Activated CD8-positive, alpha-beta T cell treated with anti-CD3 and anti-CD28 coated beads for 36 hours (primary cell): ENCODE data around the gene RIC1. TPM values are rescaled to one million over a fixed set of nuclear protein-coding genes. Genes with fewer than 3 reads are reported as not detected.

Experiments
- ATAC-seq: fragments of 200-7000 bp; cut with Tn5 transposase; one replicate; pipeline ENCODE4 v1.10.0; 2021; ENCODE audit warnings: mild to moderate bottlenecking, moderate library complexity
- CTCF ChIA-PET: fragments of 350-600 bp; sonication (Branson Sonifier 250); formaldehyde crosslinking; loops from one replicate; lab custom pipeline; 2021; ENCODE audit warnings: antibody characterized with exemption; lab: Charles Lee
- POLR2A ChIA-PET: fragments of 350-600 bp; sonication (Branson Sonifier 250); formaldehyde crosslinking; loops from one replicate; lab custom pipeline; 2021; ENCODE audit warnings: antibody characterized with exemption; lab: Charles Lee
- DNase-seq: peaks from one replicate; pipeline ENCODE4 v3.0.0-alpha.2; 2020
- H3K27ac Mint-ChIP-seq: one replicate; pipeline ENCODE4 v1.8.0; 2021; ENCODE audit warnings: mild to moderate bottlenecking, mixed read lengths
- H3K27me3 Mint-ChIP-seq: one replicate; pipeline ENCODE4 v1.8.0; 2021; ENCODE audit warnings: mixed read lengths
- H3K36me3 Mint-ChIP-seq: one replicate; pipeline ENCODE4 v1.8.0; 2021; ENCODE audit warnings: low read depth, mixed read lengths
- H3K4me1 Mint-ChIP-seq: one replicate; pipeline ENCODE4 v1.8.0; 2021; ENCODE audit warnings: low read depth, mixed read lengths
- H3K4me3 Mint-ChIP-seq: one replicate; pipeline ENCODE4 v1.8.0; 2021; ENCODE audit warnings: mild to moderate bottlenecking, moderate library complexity, mixed read lengths
- H3K9me3 Mint-ChIP-seq: one replicate; pipeline ENCODE4 v1.8.0; 2021; ENCODE audit warnings: mixed read lengths
- intact Hi-C: fragments of 100-400 bp; cut with micrococcal nuclease; formaldehyde crosslinking; loops from one replicate; pipeline ENCODE4 v1.10.0; 2022
- total RNA-seq, 2 experiments: library from RNA; stranded (reverse); gene quantifications; one replicate each; pipeline ENCODE4 v1.2.3, GENCODE V29; 2021
- TF ChIP-seq, protein P1 (sequence below): fragments of 200-600 bp; IDR thresholded peaks from one replicate; pipeline ENCODE4 v1.8.0; 2022; ENCODE audit warnings: antibody characterized with exemption, mild to moderate bottlenecking

RIC1 gene
- total RNA-seq, 2 experiments from 2014 or later = 14.4 to 14.6 TPM

DNA sequence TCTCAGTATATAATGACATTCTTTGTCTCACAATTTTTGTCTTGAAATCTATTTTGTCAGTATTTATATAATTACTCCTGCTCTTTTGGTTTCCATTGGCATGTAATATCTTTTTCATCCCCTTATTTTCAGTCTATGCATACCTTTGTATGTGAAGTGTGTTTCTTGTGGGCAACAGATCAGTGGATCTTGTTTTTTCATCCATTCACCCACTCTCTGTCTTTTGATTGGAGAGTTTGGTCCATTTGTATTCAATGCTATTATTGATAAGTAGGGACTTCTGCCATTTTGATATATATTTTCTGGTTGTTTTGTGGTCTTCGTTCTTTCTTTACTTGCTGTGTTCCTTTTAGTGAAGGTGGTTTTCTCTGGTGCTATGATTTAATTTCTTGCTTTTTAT lies 10.9 kb downstream of the RIC1 start:
- Mint-ChIP-seq H3K4me3 (no peak overlapping the region), H3K36me3 (peaks cover 49% of the 10 kb centered on the region), H3K27ac (no peak overlapping the region), H3K4me1 (peaks cover 26% of the 10 kb centered on the region), H3K27me3 (no peaks in the 10 kb centered on the region), H3K9me3 (peaks cover 47% of the 10 kb centered on the region)
- intact Hi-C loops = no loop called here
- no peak for DNase-seq
- ChIA-PET POLR2A (no interaction called here), CTCF (no interaction called here)
- TF ChIP-seq, protein P1, sequence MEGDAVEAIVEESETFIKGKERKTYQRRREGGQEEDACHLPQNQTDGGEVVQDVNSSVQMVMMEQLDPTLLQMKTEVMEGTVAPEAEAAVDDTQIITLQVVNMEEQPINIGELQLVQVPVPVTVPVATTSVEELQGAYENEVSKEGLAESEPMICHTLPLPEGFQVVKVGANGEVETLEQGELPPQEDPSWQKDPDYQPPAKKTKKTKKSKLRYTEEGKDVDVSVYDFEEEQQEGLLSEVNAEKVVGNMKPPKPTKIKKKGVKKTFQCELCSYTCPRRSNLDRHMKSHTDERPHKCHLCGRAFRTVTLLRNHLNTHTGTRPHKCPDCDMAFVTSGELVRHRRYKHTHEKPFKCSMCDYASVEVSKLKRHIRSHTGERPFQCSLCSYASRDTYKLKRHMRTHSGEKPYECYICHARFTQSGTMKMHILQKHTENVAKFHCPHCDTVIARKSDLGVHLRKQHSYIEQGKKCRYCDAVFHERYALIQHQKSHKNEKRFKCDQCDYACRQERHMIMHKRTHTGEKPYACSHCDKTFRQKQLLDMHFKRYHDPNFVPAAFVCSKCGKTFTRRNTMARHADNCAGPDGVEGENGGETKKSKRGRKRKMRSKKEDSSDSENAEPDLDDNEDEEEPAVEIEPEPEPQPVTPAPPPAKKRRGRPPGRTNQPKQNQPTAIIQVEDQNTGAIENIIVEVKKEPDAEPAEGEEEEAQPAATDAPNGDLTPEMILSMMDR = no peak
- no peak for ATAC-seq

DNA sequence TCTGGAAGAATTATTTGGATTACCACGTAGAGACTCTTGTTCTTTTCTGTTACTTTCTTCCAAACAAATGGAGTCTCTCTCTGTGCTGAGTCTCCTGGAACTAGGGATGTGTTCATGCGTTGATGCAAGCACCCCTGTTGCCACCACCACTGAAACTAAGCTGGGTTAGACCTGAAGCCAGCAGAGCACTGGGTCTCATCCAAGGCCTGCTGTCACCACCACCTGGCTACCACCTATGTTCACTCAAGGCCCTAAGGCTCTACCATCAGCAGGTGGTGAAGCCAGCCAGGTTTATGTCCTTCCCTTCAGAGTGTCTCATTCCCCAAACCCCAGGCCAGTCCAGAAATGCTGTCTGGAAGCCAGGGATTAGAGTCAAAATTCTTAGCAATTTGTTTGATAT lies 13.3 kb downstream of the RIC1 start:
- ChIA-PET POLR2A (no interaction called here), CTCF (no interaction called here)
- intact Hi-C loops = no loop called here
- H3K27ac Mint-ChIP-seq = no peak overlapping the region
- H3K36me3 Mint-ChIP-seq = peaks cover 45% of the 10 kb centered on the region
- no peaks in the 10 kb centered on the region for H3K27me3 Mint-ChIP-seq
- peaks cover 43% of the 10 kb centered on the region for H3K9me3 Mint-ChIP-seq
- ATAC-seq (no peak), DNase-seq (no peak)
- no peak overlapping the region for H3K4me3 Mint-ChIP-seq
- TF ChIP-seq, protein P1 = no peak
- peaks cover 36% of the 10 kb centered on the region for H3K4me1 Mint-ChIP-seq

DNA sequence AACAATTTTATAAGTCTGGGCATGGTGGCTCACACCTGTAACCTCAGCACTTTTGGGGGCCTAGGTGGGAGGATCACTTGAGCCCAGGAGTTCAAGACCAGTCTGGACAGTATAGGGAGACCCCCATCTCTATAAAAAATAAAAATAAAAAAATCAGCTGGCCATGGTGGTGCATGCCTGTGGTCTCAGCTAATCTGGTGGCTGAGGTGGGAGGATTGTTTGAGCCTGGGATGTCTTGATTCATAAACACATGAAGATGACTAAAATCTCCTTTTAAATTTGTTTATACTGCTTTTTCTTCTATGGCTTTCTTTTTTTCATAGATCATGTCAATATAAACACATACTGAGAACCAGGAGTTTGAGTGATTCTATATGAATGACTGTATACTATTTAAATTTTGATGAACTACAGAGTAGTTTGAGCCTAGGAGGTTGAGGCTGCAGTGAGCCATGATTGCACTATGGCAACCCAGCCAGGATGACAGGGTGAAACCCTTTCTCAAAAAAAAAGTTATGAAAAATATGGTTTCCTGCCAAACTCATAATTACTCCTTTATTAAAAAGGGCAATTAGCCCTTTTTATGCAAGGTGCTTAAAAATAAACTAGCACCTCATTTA lies 14.2 kb downstream of the RIC1 start:
- ChIA-PET POLR2A (interaction anchor here (0.6 kb wide), 1 partner anchor 185 kb away, joined by 3 read pairs; no protein-coding TSS in a partner anchor), CTCF (no interaction called here)
- ATAC-seq = peak; percentile 78
- peaks cover 43% of the 10 kb centered on the region for H3K36me3 Mint-ChIP-seq
- intact Hi-C loops = no loop called here
- no peak for DNase-seq
- H3K4me1 Mint-ChIP-seq = peaks cover 36% of the 10 kb centered on the region
- H3K4me3 Mint-ChIP-seq = no peak overlapping the region
- no peak overlapping the region for H3K27ac Mint-ChIP-seq
- peaks cover 40% of the 10 kb centered on the region for H3K9me3 Mint-ChIP-seq
- TF ChIP-seq, protein P1 = no peak
- no peaks in the 10 kb centered on the region for H3K27me3 Mint-ChIP-seq

DNA sequence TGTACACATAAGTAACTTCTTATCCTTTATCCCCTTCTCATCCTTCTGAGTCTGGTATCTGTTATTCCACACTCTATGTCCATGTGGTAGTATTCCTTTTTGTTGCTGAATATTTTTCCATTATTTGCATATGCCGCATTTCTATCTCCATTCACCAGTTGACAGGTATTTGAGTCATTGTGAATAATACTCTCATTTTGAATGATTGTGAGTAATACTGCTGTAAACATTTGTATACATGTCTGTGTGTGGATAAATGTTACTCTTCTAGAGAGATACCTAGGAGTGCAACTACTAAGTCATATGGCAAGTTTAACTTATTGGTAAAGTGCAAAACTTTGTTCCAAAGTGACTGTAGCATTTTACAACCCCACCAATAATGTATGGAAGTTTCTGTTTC lies 15.6 kb downstream of the RIC1 start:
- H3K27ac Mint-ChIP-seq = no peak overlapping the region
- POLR2A ChIA-PET = interaction anchor here (1.0 to 1.1 kb wide), 2 partner anchors 9 to 21 kb away, joined by 3 to 4 read pairs; no protein-coding TSS in a partner anchor
- H3K36me3 Mint-ChIP-seq = peaks cover 43% of the 10 kb centered on the region
- DNase-seq (no peak), ATAC-seq (peak; percentile 73)
- intact Hi-C loops = no loop called here
- peaks cover 38% of the 10 kb centered on the region for H3K4me1 Mint-ChIP-seq
- H3K4me3 Mint-ChIP-seq = no peak overlapping the region
- H3K27me3 Mint-ChIP-seq = no peaks in the 10 kb centered on the region
- H3K9me3 Mint-ChIP-seq = peaks cover 38% of the 10 kb centered on the region
- CTCF ChIA-PET = no interaction called here
- TF ChIP-seq, protein P1 = no peak

DNA sequence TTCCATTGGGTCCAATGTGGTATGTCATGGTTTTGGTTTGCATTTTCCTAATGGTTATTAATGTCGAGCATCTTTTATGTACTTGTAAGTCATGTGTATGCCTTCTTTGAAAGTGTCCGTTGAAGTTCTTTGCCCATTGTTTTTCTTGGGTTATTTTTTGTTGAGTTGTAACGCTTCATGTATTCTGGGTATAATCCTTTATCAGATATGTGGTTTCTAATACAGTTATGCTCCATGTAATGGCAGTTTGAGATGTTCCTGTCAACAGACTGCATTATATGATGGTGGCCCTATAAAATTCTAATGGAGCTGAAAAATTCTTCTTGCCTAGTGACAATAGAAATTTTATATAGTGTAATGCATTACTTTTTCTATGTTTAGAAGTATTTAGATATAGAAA lies 17.2 kb downstream of the RIC1 start:
- Mint-ChIP-seq H3K4me3 (no peak overlapping the region), H3K4me1 (peaks cover 38% of the 10 kb centered on the region), H3K36me3 (peaks cover 41% of the 10 kb centered on the region), H3K27ac (no peak overlapping the region), H3K27me3 (no peaks in the 10 kb centered on the region), H3K9me3 (peaks cover 38% of the 10 kb centered on the region)
- TF ChIP-seq, protein P1 = no peak
- ChIA-PET CTCF (no interaction called here), POLR2A (no interaction called here)
- intact Hi-C loops = no loop called here
- ATAC-seq (no peak), DNase-seq (no peak)
